GM21367 (cell line): ENCODE data around the gene VCAN.

Experiments
- ATAC-seq: cut with Tn5 transposase; IDR thresholded peaks from one replicate; pipeline ENCODE4 v1.9.1; 2021; ENCODE audit not compliant: unreplicated experiment

Gene VCAN

DNA sequence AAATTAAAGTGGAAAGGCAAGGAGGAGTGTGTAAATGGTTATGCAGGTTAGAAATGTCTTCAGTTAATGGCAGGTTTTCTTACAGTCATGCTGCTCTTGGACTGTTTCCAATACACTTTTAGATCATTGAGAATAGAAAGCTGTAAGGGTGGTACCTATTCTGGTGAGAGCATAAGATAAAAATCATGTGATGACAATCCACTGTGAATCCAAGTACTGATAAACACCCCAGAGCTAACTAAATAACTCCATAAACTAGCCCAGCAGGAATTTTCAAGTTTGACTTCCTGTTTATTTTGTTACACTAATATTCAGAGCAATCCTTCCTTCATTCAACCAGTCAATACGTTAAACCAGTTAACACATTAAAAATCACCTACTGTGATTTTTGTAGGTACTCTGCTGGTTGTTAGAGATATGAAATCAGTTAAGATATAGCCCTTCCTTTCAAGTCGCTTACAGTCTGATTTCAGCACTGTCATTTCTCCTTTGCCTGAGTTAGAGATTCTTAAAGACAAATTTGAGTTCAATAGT, 22.6 kb downstream of the VCAN start:
- no peak for ATAC-seq

DNA sequence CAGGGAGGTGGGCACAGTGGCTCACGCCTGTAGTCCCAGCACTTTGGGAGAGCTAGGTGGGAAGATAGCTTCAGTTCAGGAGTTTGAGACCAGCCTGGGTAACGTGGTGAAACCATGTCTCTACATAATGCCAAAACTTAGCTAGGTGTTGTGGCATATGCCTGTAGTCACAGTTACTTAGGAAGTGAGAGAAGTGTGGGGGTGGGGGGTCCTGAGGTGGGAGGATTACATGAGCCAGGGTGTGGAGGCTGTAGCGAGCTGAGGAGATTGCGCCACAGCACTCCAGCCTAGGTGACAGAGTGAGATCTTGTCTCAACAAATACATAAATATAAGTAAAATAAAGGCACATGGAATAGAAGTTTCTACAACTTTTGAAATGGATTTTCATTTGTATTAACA, 23.1 kb downstream of the VCAN start:
- ATAC-seq, result no peak

DNA sequence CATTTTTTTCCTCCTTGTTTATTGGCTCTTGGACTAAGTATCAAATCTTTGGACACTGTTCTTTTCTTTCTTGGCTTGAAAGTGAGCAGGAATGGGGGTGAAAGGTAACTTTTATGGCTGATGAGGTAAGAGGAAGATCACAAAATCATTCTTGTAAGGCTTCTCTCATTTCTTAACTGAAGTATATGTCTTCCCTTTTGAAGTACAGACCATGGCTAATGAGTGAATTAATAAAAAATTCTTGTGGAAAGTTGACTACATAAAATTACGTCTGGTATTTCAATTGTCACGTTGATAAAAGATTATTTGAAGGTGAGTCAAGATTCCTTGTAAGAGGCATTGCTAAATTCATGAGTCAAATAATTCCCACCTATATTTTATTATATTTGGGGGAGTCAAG, 25.1 kb downstream of the VCAN start:
- ATAC-seq, result no peak

DNA sequence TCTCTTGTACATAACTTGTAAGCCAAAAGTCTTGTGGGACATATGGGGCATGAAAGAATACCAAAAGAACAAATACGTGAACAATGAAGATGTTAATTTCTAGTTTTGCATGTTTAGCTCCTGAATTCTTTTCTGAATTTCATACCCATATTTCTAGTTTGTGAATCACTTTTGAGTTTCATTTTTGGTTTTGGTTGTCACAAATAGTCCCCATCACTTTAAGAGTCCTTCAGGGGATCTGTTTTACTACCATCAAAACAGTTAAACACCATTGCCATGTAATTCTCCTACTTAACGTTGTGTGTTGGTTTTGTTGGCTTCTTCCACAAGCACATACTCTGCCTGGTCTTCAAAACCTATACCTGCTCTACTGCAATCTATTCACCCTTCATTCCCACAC, 27.0 kb downstream of the VCAN start:
- ATAC-seq, result no peak

DNA sequence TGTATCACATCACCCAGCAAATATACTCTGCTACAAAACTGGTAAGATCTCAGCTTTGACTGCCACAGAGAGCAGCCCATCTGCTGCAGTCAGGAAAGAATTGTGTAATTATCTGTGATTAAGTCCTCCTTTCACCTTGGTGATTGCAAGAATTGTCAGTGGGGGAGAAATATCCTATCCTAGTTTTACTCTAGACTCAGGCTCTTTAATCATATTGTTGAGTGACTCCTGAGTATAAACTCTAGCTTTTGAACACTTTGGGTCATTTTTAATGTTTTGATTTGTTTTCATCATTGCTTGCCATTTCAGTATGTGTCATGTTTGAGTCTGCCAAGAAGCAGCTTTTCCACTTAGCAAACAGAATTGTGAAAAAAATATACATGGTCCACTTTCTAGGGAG, 32.1 kb downstream of the VCAN start:
- ATAC-seq, result no peak

DNA sequence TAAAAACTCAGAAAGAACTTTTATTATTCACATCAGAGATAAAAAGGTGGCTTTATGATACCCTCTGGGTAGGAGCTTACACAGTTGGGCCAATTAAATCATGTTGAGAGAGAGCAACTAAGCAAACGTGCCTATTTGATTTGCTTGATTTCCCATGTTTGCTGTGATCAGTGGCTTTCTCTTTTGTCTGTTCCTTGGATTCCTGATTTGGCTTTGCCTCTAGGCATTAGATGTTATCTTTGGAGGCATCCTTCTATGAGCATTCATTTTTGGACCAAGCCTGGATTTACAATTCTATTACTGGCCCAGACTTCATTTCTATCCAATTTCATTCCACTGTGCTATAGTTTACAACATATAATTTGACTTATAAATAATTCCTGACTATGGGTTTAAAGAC, 35.9 kb downstream of the VCAN start:
- no peak for ATAC-seq

DNA sequence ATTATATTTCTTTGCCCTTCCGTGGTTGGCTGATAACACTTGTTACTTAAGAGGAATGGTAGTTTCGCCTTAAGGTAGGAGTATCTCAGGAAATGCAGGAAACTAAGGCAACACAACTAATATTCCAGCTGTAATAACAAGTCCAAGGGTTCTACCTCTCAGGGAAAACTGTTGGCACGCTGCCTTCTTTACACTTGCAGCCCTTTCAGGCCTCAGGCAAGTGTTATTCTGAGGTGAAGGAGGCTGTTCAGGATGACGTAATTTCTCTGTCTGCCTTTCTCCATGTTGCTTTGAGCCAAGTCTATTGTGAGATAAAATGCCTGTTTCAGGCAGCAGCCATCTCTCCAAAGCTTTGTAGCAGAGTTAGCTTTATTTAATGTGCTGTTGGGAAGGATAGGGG, 38.0 kb downstream of the VCAN start:
- no peak for ATAC-seq

DNA sequence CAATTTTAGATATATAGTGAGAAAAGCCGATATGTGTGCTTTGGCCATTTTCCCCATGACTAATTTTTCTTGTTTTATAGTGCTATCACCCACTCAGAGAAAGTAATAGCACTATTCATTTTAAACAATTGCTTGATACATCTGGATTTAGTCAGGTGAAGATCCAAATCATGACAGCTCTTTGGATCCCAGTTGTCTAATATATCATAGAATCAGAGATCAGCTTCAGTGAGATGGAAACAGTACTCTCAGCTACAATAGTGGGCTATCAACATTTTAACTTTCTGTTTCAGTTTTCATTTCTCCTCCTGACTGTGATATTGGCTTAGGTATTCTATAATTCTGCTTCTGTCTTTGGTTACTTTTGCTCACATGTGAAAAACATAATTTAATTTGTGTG, 38.7 kb downstream of the VCAN start:
- ATAC-seq, result peak; percentile 98

DNA sequence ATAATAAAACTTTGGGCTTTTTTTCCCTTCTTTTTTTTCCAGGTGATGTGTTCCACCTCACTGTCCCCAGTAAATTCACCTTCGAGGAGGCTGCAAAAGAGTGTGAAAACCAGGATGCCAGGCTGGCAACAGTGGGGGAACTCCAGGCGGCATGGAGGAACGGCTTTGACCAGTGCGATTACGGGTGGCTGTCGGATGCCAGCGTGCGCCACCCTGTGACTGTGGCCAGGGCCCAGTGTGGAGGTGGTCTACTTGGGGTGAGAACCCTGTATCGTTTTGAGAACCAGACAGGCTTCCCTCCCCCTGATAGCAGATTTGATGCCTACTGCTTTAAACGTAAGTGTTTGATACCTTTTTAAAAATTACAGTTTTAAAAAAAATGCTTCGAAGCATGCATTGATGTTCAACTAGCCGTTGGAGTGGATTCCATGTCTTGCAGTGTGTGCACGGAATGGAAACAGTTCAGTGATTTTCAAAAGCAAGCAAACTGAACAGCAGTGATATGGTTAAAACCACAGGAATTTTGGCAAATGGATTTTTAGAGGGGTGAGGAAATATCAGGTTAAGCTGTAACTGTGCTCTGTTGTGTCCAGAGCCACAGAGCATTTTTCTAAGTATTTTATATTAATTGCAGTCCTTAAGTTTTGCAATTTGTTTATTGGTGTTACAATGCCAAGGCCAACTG, 40.7 kb downstream of the VCAN start:
- no peak for ATAC-seq

DNA sequence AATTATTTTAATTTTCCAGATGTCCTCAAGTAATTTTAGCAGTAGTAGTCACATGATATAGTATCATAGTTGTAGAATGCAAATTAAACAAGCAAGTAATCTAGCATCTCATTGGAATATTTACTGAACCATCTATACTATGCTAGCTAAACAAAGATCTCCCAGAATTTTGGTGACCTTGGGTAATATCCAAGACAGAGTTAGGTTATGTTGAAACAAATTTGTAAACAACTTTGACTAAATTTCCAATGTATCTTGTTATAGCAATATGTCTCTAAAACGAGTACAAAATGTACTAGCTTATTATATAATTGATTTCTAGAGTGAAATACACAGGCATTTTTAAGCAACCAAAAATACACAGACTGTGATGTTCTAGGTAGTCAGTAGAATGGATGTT, 41.5 kb downstream of the VCAN start:
- no peak for ATAC-seq

DNA sequence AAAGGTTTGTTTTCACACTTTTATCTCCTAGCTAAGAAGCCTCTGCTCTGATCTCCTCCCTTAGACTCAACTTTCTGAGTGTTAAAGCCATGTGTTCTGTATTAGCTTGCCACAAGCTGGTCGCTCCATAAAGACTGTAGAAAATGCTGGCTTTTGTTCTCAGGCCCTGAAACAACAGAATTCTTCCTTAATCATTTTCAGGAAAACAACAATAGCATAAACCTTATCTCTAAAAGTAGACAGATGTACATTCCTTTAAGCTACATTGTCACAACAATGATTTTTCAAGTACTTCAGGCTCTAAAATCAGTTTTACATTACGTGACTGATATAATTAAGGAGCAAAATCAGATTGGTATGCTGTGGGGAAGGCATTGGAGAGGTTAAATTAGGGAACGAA, 41.9 kb downstream of the VCAN start:
- no peak for ATAC-seq

DNA sequence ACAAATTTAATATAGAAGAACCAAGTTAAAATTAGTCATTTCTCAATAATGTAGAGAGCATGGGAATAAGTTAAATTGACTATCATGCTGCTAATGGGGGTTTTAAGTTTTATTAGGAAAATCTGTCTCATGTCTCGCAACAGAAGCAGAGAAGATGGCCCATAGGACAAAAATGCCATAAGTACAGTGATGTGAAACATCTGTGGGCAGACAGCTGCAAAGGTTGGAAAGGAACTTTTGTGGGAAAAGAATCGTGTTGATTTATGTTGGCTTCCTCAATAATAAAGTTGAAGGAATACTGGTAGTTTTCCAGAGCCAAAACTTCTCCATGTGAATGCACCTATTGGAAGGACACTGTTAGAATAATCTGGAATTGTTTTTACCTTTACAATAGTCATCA, 44.8 kb downstream of the VCAN start:
- no peak for ATAC-seq

DNA sequence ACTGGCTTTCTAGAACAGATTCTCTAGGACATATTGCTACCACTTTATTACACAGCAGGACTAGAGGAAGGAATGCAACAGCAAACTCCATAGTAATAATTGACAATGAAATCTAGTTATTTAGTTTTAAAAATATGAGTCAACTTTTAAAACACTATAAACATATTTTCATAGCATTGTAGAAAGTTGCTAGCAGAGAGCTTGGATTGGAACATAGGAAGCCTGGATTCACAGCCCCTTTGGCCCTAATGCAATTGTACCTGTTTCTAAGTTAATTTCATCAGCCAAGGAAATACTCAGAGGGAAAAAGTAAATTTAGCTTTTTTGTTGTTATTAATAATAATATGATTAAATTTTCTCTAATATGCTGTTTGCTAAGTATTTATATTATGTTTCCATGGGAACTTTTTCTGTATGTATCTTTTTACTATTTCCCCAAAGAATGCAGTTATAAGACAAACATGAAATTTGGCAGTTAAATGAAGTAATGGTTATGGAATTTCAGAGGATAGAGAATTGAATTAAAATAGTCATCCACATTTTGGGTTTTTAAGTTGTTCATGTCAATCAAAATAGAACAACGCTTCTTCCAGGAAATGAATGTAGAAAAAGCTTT, 45.6 kb downstream of the VCAN start:
- ATAC-seq, result no peak

DNA sequence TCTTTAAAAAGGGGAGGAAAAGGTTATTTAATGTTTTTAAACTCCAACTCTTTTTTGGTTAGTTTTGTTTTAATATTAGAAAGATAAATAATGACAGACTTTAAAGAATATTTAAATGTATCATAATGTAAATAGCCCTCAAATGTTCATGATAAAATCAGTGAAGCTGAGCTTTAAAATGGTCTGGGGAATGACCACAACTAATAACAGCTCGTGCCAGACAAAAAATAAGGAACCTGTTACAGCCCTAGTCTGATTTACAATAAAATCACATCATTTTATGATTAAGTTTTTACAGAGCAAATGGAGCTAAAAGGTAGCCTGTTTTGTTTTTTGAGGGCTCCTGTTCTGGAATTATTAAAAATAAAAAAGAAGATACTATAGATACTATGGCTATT, 46.1 kb downstream of the VCAN start:
- no peak for ATAC-seq

DNA sequence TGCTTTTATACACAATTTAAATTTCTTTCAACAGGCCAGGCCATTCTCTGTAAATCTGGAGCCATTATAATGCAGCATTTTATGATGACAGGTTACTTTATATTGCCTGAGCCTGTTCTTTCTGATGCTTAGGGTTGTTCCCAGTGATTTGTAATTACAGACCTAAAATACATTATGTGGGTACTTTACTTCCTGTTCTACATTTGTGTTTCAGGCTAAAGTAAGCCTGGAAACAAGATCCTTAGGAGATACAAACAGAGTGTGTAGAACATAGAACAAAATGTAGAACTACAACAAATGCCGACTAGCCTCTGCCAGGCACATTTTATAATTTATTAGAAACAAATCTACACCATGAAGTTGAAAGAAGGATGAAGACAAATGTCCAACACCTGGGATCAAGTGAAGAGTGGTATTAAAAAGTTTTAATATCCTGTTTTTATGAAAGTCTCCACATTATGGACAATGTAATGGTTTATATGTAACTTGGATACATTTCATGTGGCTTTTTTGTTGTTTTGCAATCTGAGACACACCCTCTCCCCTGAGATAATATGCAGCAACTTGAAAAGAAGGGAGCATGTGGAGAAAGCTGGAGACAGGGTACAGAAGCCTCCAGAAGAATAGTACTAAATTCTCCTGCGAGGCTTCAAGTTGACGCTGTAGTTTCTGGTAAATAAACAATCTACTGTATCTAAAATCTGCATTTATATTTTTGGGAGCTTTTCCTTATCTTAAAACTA, 46.9 kb downstream of the VCAN start:
- no peak for ATAC-seq

DNA sequence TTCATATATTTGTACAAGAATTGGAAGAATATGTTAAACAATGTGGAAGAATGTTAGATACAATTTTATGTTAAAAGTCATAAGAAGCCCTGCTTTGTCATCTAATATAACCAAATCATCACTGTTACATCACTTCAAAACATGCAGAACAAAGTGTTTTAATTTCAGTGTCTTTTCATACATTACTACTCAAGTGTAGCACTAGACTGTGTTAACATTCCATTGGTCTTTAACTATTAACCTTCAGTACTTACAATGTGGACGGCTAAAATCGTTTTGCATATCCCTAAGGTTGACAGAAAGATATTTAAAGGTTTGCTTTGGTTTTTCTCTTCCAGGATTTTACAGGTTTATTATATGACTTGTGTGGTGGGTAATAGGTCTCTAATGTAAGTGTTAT, 50.9 kb downstream of the VCAN start:
- ATAC-seq, result no peak

DNA sequence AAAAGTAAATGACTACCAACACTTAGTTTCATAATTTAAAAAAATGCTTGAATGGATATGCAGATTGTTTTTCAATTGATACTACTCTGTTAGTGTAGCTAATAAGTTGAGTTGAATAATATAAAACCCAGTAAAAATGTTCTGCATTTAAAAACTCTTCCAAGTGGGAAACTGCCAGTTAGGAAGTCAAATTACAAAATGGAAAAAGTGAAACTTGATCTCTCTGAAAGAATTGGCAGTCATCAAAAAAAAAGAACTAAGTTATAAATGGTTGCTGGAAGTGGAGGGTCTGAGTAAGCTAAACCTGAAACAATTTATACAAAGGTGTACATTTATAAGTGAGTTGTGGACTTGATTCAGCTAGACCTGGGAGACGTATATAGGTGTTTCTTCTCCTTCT, 52.4 kb downstream of the VCAN start:
- no peak for ATAC-seq

DNA sequence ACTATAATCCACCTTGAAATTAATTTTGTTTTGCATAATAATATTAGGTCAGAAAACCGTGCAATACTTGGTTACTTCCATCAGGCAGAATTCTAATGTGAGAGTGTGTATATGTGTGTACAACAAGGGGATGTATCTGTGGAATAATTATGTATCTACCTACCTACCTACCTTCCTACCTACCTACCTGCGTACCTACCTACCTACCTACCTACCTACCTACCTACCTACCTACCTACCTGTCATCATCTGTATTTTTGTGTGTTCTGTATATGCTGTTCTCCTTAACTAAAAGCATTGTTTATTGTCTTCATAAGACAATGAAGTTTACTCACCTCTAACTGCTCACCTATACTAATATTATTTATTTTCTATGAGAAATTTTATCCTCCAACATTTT, 52.8 kb downstream of the VCAN start:
- ATAC-seq, result no peak

DNA sequence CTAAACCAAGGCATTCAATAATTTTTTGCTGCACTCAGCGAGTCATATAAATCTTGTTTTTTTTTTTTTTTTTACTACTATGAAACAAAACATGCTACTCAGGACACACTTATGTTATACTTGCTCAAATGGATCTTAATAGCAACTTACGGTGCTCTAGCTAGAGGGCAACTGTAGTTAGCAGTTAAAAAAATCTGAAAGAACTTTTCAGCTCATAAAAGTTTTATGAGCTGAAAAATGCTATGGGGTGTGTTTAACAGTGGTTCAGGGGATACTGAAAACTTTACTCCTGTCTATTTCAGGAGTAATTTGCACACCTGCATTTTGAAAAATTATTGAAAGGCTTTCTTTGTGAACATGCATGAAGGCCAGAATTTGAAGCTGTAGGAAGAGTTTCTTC, 53.4 kb downstream of the VCAN start:
- ATAC-seq, result no peak

DNA sequence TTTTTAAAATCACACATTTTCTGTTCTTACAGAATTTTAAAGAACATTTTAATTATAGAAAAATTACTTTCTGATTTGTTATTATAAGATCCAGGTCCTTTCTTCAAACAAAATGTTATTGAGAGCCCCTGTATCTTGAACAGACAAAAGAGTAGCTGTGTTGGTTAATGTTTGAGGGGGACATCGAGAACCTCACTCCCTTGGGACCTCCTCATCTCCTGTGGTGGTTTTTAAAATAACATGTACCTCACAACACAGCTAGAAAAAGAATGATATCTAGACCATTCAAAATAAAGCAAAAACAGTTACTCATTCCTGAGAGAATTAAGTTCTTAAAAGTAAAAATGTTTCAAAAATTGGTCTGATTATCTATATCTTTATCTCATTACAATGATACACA, 54.7 kb downstream of the VCAN start:
- no peak for ATAC-seq

DNA sequence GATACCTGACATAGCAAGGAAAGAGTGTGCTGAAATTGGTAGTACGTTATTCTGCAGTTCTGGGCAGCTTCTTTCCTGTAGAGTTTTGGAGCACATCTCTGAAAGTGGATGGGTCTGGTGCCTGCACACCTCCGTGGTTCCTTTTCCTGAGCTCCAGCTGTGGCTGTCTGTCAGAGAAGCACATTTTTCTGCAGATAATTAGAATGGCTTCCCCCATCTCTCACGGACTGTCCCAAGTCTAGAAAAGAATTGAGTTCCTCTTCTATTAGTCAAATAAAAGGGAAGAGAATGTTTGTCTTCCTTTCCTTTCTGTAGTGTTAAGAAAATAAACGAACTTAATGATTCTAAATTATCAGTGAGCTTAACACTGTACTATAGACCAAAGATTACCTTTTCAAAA, 55.7 kb downstream of the VCAN start:
- no peak for ATAC-seq

DNA sequence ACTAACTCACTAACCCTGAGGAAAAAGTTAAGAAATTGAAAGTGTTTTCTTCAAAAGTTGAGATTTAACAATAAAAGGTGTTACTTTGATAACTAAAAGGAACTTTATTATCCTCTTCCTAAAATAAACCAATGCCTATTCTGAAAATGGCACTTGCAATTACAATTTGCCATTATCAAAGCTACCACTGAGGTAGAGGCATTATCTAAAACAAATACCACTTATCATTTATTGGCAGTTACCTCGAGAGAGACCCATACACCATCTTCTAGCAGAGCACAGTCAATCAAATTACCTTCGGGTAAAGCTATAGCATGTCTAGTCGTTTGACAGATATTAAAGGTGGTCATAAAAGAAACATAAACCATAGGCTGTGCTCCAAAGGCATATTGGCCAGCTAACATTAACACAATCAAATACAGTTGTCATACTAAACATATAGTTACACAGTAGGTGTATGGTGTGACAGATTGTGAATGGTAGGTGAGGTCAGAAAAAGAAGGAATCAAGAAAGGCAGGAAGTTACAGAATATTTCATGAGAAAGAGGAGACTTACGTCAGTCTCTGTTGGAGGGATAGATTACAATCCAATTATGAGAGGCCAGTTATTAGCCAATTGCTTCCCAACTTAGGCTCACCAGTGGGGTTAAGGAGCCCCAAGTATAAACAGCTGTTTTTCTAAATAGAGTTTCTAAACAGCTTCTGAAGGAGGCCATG, 56.3 kb downstream of the VCAN start:
- no peak for ATAC-seq
